ENCODE data around the gene HSFX3. TPM values are rescaled to one million over a fixed set of nuclear protein-coding genes. Genes with fewer than 3 reads are reported as not detected.

The HSFX3 gene, protein sequence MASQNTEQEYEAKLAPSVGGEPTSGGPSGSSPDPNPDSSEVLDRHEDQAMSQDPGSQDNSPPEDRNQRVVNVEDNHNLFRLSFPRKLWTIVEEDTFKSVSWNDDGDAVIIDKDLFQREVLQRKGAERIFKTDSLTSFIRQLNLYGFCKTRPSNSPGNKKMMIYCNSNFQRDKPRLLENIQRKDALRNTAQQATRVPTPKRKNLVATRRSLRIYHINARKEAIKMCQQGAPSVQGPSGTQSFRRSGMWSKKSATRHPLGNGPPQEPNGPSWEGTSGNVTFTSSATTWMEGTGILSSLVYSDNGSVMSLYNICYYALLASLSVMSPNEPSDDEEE
- total RNA-seq (2022; extraction: Qiagen RNA extraction; ENCODE audit: low read depth) = not detected in 5 replicates

DNA sequence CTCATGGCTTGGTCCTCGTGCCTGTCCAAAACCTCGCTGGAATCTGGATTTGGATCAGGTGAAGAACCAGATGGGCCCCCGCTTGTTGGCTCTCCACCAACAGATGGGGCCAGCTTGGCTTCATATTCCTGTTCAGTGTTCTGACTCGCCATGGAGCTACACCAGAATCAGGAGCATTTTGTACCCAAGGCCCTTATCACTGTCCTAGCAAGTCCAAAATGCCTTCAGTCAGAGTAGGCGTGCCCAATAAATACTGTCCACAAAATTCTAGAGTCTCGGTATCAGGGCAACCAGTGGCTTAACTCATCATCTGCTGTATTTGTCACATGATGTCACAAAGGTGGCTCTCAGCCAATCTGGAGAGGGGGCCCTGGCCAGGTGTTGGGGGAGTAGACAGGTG is at the start of gene HSFX3:
TSS of gene HSFX3 (minus strand) at position 224 of the 400 bp plus-strand sequence. CDS start at position 152, 72 bp downstream.

DNA sequence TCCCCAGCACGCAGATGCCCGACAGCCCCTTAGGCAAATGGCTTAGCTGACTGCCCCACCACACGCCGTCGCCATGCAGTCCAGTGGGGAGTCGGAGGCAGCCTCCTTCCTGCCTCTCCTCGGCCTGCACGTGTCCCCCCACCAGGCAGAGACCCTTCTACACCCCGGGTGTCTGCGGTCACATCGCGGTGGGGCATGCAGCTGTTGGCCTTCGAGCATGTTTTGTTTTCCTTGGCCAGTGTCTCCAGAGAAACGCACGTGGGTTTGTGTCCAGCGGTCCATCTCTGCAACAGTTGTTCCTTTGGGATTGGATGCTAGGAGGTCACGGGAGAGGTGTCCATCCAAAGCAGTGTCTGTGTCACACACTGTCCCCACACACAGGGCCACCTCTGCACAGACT is 45.5 kb upstream of the HSFX3 start, which contains the start of gene HSFX2:
TSS of gene HSFX2 (minus strand) at position 101 of the 400 bp plus-strand sequence. CDS start 614 bp downstream, outside the sequence.

DNA sequence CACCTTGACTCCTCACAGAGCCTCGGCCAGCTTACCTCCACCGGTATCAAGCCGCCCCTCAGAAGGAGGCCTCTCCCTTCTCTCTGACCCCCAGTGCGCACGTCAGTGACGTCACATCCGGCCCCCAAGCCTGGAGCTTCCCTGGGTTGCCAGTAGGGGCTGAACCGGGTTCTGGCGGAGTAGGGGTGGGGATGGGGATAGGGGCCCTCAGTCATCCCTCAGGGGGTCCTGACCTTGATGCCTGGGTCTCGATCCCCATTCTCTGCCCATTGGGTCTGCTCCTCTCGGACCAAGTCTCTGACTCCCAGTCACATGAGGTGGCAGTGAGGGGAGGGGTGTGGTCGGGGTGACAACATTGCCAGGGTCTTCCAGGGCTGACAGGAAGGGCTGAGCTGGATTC is 37.6 kb upstream of the HSFX3 start, which contains the start of gene MAGEA9B:
TSS of gene MAGEA9B (minus strand) at position 101 of the 400 bp plus-strand sequence. CDS start 4,280 bp downstream, outside the sequence.

DNA sequence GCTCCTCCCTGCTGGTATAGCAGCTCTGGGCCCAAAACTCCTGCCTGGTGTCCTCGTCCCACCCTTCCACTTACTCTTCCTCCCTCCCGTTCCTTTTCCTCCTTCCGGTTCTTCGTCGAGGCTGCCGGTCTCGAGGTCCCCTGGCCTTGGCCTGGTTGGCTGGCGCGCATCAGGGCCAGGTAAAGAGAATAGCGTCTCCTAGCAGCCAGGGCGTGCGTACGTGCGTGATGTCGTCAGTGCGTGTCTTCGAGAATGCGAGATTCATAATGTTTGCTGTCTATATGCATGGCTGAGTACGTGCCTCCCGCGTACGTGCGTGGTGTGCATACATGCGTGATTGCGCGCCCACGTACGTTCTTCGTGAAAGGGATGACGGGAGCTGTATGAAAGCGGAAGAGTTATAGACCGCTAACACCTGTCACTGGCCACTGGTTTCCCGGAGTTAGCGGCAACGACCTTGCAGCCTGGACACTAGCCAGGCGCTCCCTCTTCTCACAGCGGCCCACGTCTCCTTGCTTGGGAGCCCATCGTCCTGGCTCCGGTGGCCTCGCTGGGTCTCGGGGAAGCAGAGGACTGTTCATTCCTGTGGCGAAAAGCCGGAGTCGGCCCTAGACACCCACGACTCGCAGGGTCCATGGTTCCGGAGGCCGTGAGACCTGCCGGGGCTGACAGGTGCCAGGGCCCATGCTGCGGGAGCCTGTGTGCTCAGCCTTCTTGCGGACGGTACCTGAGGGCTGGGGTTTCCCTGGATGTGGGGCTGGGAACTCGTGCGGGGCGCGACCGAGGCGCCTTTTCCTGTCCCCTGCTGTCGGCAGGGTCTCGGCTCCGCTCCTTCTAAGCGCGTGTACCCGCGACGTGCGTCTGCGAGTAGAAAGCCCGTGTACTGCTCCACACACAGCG is 8.9 kb downstream of the HSFX3 start, which contains the start of gene EOLA1:
TSS of gene EOLA1 (plus strand) at position 392 of the 900 bp plus-strand sequence. CDS start 4,619 bp downstream, outside the sequence.

DNA sequence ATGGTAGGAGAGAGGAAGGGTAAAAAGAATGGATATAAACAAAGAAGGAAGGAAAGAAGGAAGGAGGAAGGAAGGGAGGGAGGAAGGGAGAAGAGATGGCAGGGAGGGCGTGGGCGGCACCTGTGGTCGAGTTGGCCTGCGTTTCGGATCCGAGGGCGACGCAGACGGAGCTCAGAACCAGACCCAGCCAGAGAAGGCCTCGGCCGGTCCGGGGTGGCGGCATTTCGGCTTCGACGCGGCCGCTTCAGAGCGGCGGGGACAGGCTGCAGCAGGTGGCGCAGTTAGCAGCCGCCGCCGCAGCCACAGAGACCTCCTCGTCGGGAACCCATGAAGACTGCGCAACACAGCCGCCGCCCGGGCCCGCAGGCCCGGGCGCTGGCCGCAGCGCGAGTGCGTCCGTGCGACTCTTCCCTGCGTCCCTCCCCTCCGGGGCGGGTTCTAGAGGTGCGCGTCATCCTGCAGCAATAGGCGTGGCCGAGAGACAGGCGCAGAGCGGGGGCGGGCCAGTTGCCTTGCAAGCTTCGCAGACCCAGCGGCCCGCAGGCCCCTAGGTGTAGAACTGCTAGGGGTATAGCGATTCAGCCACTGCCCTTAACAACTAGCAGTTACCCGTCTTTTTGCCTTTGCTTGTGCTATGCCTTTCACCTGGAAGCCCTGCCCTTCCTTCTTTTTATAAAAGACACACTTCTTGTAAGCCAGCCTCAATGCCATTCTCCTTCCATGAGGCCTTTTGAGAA is 44.6 kb downstream of the HSFX3 start, which contains the start of gene IDS:
TSS of gene IDS (minus strand) at position 392 of the 737 bp plus-strand sequence. CDS start at position 223, 169 bp downstream.

Other genes starting within 250 kb of the HSFX3 start
- gene IDS, start 44.6 kb downstream of the HSFX3 start, total RNA-seq (2022; extraction: Qiagen RNA extraction; ENCODE audit: low read depth) = 99.6 to 116 TPM (median 110 TPM) in 5 replicates
- 20.0 to 23.6 TPM (median 21.7 TPM) in 5 replicates for gene EOLA1, start 8.9 kb downstream of the HSFX3 start, total RNA-seq (2022; extraction: Qiagen RNA extraction; ENCODE audit: low read depth)
- not detected in 5 replicates for gene MAGEA9B, start 37.5 kb upstream of the HSFX3 start, total RNA-seq (2022; extraction: Qiagen RNA extraction; ENCODE audit: low read depth)
- gene HSFX2, start 45.4 kb upstream of the HSFX3 start, total RNA-seq (2022; extraction: Qiagen RNA extraction; ENCODE audit: low read depth) = 0.08 TPM in 1 of 5 replicates, not detected in the others
- gene TMEM185A, start 81.9 kb upstream of the HSFX3 start, total RNA-seq (2022; extraction: Qiagen RNA extraction; ENCODE audit: low read depth) = 24.1 to 29.9 TPM (median 27.9 TPM) in 5 replicates
- 0.02 TPM in 1 of 5 replicates, not detected in the others for gene MAGEA11, start 162.1 kb upstream of the HSFX3 start, total RNA-seq (2022; extraction: Qiagen RNA extraction; ENCODE audit: low read depth)
- gene HSFX1, start 224.1 kb upstream of the HSFX3 start, total RNA-seq (2022; extraction: Qiagen RNA extraction; ENCODE audit: low read depth) = 0.26 to 0.50 TPM (median 0.43 TPM) in 5 replicates
- gene MAGEA9, start 232.0 kb upstream of the HSFX3 start, total RNA-seq (2022; extraction: Qiagen RNA extraction; ENCODE audit: low read depth) = not detected in 5 replicates